K562 (cell line): ENCODE data around the gene GOT2. TPM values are rescaled to one million over a fixed set of nuclear protein-coding genes. Genes with fewer than 3 reads are reported as not detected.
A peak's percentile ranks its signal among the peaks of the same experiment; 100 is the strongest.

Source experiments
- ATAC-seq: fragments of 200-7000 bp; cut with Tn5 transposase; 3 replicates; pipeline ENCODE4 v1.9.1; 2020; ENCODE audit warnings: moderate library complexity
- BruUV-seq: library from RNA; stranded (reverse); fragments of 400-500 nt; replicated peaks from 2 replicates; lab custom pipeline; 2021; lab: Mats Ljungman, UMichigan
- CTCF ChIA-PET: fragments of 300-600 bp; formaldehyde crosslinking; extraction: SDS; loops from one replicate; lab custom pipeline; 2021; ENCODE audit warnings: low intra/inter-chr PET ratio; lab: Yijun Ruan, JAX
- POLR2A ChIA-PET: fragments of 300-600, 350-650 bp; sonication (Branson Sonifier 250); formaldehyde crosslinking; extraction: SDS; loops from one replicate; lab custom pipeline; 2021; ENCODE audit warnings: antibody characterized with exemption, inconsistent platforms; lab: Yijun Ruan, JAX
- DNase-seq, 4 experiments: peaks; one replicate each; pipeline versions ENCODE4 v3.0.0 to v3.0.0-alpha.2; 2011 to 2018; ENCODE audit warnings: low spot score in 3 of 4, mixed read lengths in 3 of 4; ENCODE audit errors: extremely low read depth in 1 of 4
- FAIRE-seq: peaks from 2 replicates; lab custom pipeline; 2011; peaks lifted over from hg19 to GRCh38; lab: Jason Lieb, UNC
- H2AFZ ChIP-seq: 2 replicates; pipeline ENCODE4 v1.6.0; 2011; ENCODE audit warnings: low read depth, low read length, control low read depth, inconsistent platforms
- H3K27ac ChIP-seq: fragments of 200-600 bp; 3 replicates; pipeline ENCODE4 v1.8.0; 2011; ENCODE audit warnings: low read depth, mild to moderate bottlenecking, control low read depth, inconsistent platforms, low read length, moderate library complexity, mixed read lengths; ENCODE audit errors: extremely low read depth
- H3K27me3 ChIP-seq, 2 experiments: fragments of 300-600 bp in 1 of 2; 2 replicates in 1 of 2; 3 replicates in 1 of 2; pipeline versions ENCODE4 v1.6.0 to v1.8.0; 2011; ENCODE audit warnings: inconsistent platforms in 2 of 2, low read length in 2 of 2, mild to moderate bottlenecking in 1 of 2, mixed read lengths in 1 of 2, moderate library complexity in 1 of 2; ENCODE audit not compliant: control insufficient read depth in 2 of 2, insufficient read depth in 2 of 2
- H3K36me3 ChIP-seq: fragments of 300-600 bp; 3 replicates; pipeline ENCODE4 v1.8.0; 2011; ENCODE audit warnings: mild to moderate bottlenecking, low read length, inconsistent platforms; ENCODE audit not compliant: control insufficient read depth, insufficient read depth
- H3K4me1 ChIP-seq, 2 experiments: fragments of 200-600 bp in 1 of 2; replicated peaks in 1 of 2; 2 replicates in 1 of 2; 3 replicates in 1 of 2; pipeline versions ENCODE4 v1.5.1 to v1.8.0; 2011; ENCODE audit warnings: inconsistent platforms in 2 of 2, low read length in 2 of 2, mild to moderate bottlenecking in 1 of 2, mixed read lengths in 1 of 2, moderate library complexity in 1 of 2; ENCODE audit not compliant: control insufficient read depth in 2 of 2, insufficient read depth in 2 of 2
- H3K4me2 ChIP-seq: 2 replicates; pipeline ENCODE4 v1.6.1; 2011; ENCODE audit warnings: low read length, control low read depth, inconsistent platforms, mixed read lengths; ENCODE audit not compliant: insufficient read depth
- H3K4me3 ChIP-seq: fragments of 200-600 bp; sonication (generic), shearing (Covaris generic); 2 replicates; pipeline ENCODE4 v1.5.1; 2016; ENCODE audit warnings: control low read depth, inconsistent platforms
- H3K79me2 ChIP-seq: fragments of 200-600 bp; 3 replicates; pipeline ENCODE4 v1.8.0; 2011; ENCODE audit warnings: low read length, inconsistent platforms; ENCODE audit not compliant: control insufficient read depth, insufficient read depth
- H3K9ac ChIP-seq, 2 experiments: 2 replicates each; pipeline versions ENCODE4 v1.6.0 to v1.6.1; 2011; ENCODE audit warnings: low read depth in 2 of 2, low read length in 2 of 2, control low read depth in 1 of 2, inconsistent platforms in 1 of 2, mild to moderate bottlenecking in 1 of 2, mixed read lengths in 1 of 2; ENCODE audit not compliant: insufficient read depth in 1 of 2
- H3K9me1 ChIP-seq: one replicate; pipeline ENCODE4 v1.6.0; 2011; ENCODE audit warnings: inconsistent platforms, mild to moderate bottlenecking, low read length, moderate library complexity; ENCODE audit not compliant: control insufficient read depth, insufficient read depth
- H3K9me3 ChIP-seq: replicated peaks from 2 replicates; pipeline ENCODE4 v1.5.1; 2011; ENCODE audit warnings: low read depth, low read length, inconsistent platforms; ENCODE audit not compliant: control insufficient read depth, insufficient read depth
- H4K20me1 ChIP-seq: replicated peaks from 2 replicates; pipeline ENCODE4 v1.6.1; 2011; ENCODE audit warnings: low read length, inconsistent platforms, mixed read lengths; ENCODE audit not compliant: control insufficient read depth, insufficient read depth
- AFF4 ChIP-seq: sonication (generic); formaldehyde crosslinking; IDR thresholded peaks from 2 replicates; pipeline ENCODE4 v1.8.0; 2023; ENCODE audit warnings: mild to moderate bottlenecking, missing genetic modification reagents
- ARNT ChIP-seq, 2 experiments: fragments of 450-650 bp; IDR thresholded peaks; 2 replicates each; pipeline ENCODE4 v1.6.1; 2016; ENCODE audit warnings: mild to moderate bottlenecking in 1 of 2
- CCAR2 ChIP-seq: fragments of 200-400 bp; formaldehyde crosslinking; IDR thresholded peaks from 2 replicates; pipeline ENCODE4 v1.6.1; 2017; ENCODE audit warnings: mild to moderate bottlenecking, low read depth, low read length
- CREB5 ChIP-seq: fragments of 250-450 bp; sonication (Bioruptor Pico); IDR thresholded peaks from 2 replicates; pipeline ENCODE4 v1.5.0; 2020; ENCODE audit warnings: mild to moderate bottlenecking
- ERF ChIP-seq: fragments of 450-650 bp; formaldehyde crosslinking; IDR thresholded peaks from 2 replicates; pipeline ENCODE4 v1.4.0; 2020; ENCODE audit warnings: mild to moderate bottlenecking, mixed read lengths
- MEIS2 ChIP-seq: fragments of 450-650 bp; IDR thresholded peaks from 2 replicates; pipeline ENCODE4 v1.6.1; 2014; ENCODE audit warnings: mild to moderate bottlenecking; ENCODE audit not compliant: partially characterized antibody
- SAP30 ChIP-seq: fragments of 200-600 bp; sonication (generic); IDR thresholded peaks from 2 replicates; pipeline ENCODE4 v1.6.1; 2012; ENCODE audit warnings: borderline replicate concordance, low read depth, mild to moderate bottlenecking, moderate library complexity, low read length, control low read depth, inconsistent platforms; ENCODE audit not compliant: insufficient read depth, poor library complexity, severe bottlenecking
- SRF ChIP-seq, 2 experiments: fragments of 250-450, 450-650 bp in 1 of 2; sonication (Bioruptor Pico) in 1 of 2; sonication (generic) in 1 of 2; formaldehyde crosslinking; IDR thresholded peaks; 2 replicates each; pipeline versions ENCODE4 v1.5.0 to v1.5.1; 2020 to 2022; ENCODE audit warnings: mild to moderate bottlenecking in 1 of 2, missing genetic modification reagents in 1 of 2
- ZNF165 ChIP-seq: fragments of 250-450 bp; sonication (Bioruptor Pico); IDR thresholded peaks from 2 replicates; pipeline ENCODE4 v1.4.0; 2020; ENCODE audit warnings: borderline replicate concordance
- ZNF592 ChIP-seq: fragments of 450-650 bp; IDR thresholded peaks from 2 replicates; pipeline ENCODE4 v1.6.1; 2017; ENCODE audit warnings: antibody characterized with exemption, mild to moderate bottlenecking
- ZSCAN32 ChIP-seq: fragments of 450-650 bp; formaldehyde crosslinking; IDR thresholded peaks from 2 replicates; pipeline ENCODE4 v1.4.0; 2020; ENCODE audit warnings: mild to moderate bottlenecking, moderate library complexity
- WGBS: fragments of 100-300 bp; shearing (Covaris generic); methylation state at CpG from one replicate; pipeline ENCODE4 v1.1.6; 2016; ENCODE audit warnings: low coverage, mixed read lengths; ENCODE audit not compliant: insufficient coverage; ENCODE audit errors: missing lambda C conversion rate; 5-methylcytosine and 5-hydroxymethylcytosine counted together
- in situ Hi-C: fragments of 300-500 bp; cut with MboI; formaldehyde crosslinking; loops from 4 replicates; pipeline ENCODE4 v1.15.0; 2018; ENCODE audit warnings: inconsistent platforms, mixed read lengths
- intact Hi-C: fragments of 100-400 bp; cut with micrococcal nuclease; formaldehyde crosslinking; loops from 2 replicates; pipeline ENCODE4 v1.14.2; 2022
- polyA plus RNA-seq, 8 experiments: library from polyadenylated mRNA; depleted of rRNA in 4 of 8; stranded (reverse) in 5 of 8; unstranded in 3 of 8; fragments of >200 nt; fragmentation: Nextera tagmentation in 2 of 8; fragmentation: Illumina TruSeq in 1 of 8; extraction: Ambion mirVana in 2 of 8; extraction: Trizol in 1 of 8; gene quantifications; 2 replicates each; pipeline versions ENCODE4 v1.2.1 to v1.2.3, GENCODE V29; 2011 to 2014; ENCODE audit warnings: inconsistent platforms in 1 of 8, missing spikeins in 1 of 8
- total RNA-seq, 7 experiments: library from RNA; depleted of rRNA in 6 of 7; stranded (reverse); fragments of >200 nt in 6 of 7; fragmentation: Illumina TruSeq in 2 of 7; extraction: Trizol in 2 of 7; gene quantifications; 2 replicates each; pipeline versions ENCODE4 v1.2.1 to v1.2.3, GENCODE V29; 2011 to 2021; ENCODE audit warnings: low replicate concordance in 1 of 7

The GOT2 gene
- total and polyA plus RNA-seq, 9 of the 15 experiments (the other 6 are each of a cell fraction or from before 2014, with no cell fraction given): 43.1 to 190 (median 80.2) TPM

GRCh38 chr16:58733248-58733670 is 857 bp downstream of the GOT2 start:
- CTCF ChIA-PET: interaction anchor here (0.7 kb wide), 1 partner anchor 617 kb away, joined by 3 read pairs; no protein-coding TSS in a partner anchor
- under 1% methylated on average over 23 of the region's 23 CpGs for WGBS
- no peaks in the 10 kb centered on the region for H4K20me1 ChIP-seq
- peaks cover 61% of the 10 kb centered on the region for H3K79me2 ChIP-seq
- ATAC-seq (peak; percentile 3; the same call in 2 of the 3 replicates), DNase-seq (peak in 1 of 4 experiments; percentile 23), FAIRE-seq (peak; percentile 73)
- H3K4me2 ChIP-seq: peak overlapping the region; percentile 84
- intact Hi-C loops: no loop called here
- BruUV-seq: no TSS peak
- in situ Hi-C loops: no loop called here
- no peaks in the 10 kb centered on the region; the same call in 1 of the 2 replicates for H3K9me3 ChIP-seq
- H3K27me3 ChIP-seq: no peaks in the 10 kb centered on the region
- peak overlapping the region; percentile 67 for H3K27ac ChIP-seq
- H3K9ac ChIP-seq: peak overlapping the region; percentile 76 to 95
- H2AFZ ChIP-seq: peak overlapping the region; percentile 99
- POLR2A ChIA-PET: interaction anchor here (0.5 to 0.7 kb wide), 4 partner anchors 9 to 59 kb away, joined by 3 read pairs; no protein-coding TSS in a partner anchor
- no peaks in the 10 kb centered on the region for H3K9me1 ChIP-seq
- peaks cover 9 to 12% of the 10 kb centered on the region in 2 experiments; a peak in 4 of 5 replicates for H3K4me1 ChIP-seq
- H3K36me3 ChIP-seq: peaks cover 33% of the 10 kb centered on the region
- H3K4me3 ChIP-seq: peak overlapping the region; percentile 97
- TF ChIP-seq ARNT (IDR thresholded peaks at IDR 0.05) (no peak), ZNF165 (CRISPR knock-in tag) (no peak), SRF (CRISPR knock-in tag; IDR thresholded peaks at IDR 0.05) (no peak), ZNF592 (no peak), AFF4 (CRISPR knock-in tag) (no peak), SAP30 (no peak), ERF (CRISPR knock-in tag) (no peak), MEIS2 (peak; percentile 60), CREB5 (CRISPR knock-in tag) (no peak), ZSCAN32 (CRISPR knock-in tag) (no peak), CCAR2 (no peak)
